ENCODE data around the gene UNC45B.

- TF ChIP-seq CTCF (IDR thresholded peaks at IDR 0.05) (no peak), POLR2A (IDR thresholded peaks at IDR 0.05) (no peak)
These were observed 45.9 kb upstream of the UNC45B start for GRCh38 chr17:35101725-35102124.
